Esophagus squamous epithelium (tissue), 4 donors: ENCODE measurements around the gene GTF3C6.

Source experiments
- POLR2A ChIP-seq, 4 donors: fragments of 450-650 bp; IDR thresholded peaks; one replicate each; pipeline ENCODE4 v1.6.1; 2017; ENCODE audit warnings: antibody characterized with exemption in 4 of 4, mild to moderate bottlenecking in 4 of 4, moderate library complexity in 3 of 4
- TF ChIP-seq, protein P1 (sequence below), 6 experiments: fragments of 450-650 bp in 4 of 6; fragments of 200-600 bp in 2 of 6; sonication (generic) in 2 of 6; IDR thresholded peaks; one replicate each; pipeline ENCODE4 v1.5.1; 2016 to 2019; ENCODE audit warnings: antibody characterized with exemption in 6 of 6, mild to moderate bottlenecking in 4 of 6, moderate library complexity in 4 of 6

GRCh38 chr6:111012143-111012452, 53.6 kb downstream of the GTF3C6 start:
- TF ChIP-seq, protein P1, sequence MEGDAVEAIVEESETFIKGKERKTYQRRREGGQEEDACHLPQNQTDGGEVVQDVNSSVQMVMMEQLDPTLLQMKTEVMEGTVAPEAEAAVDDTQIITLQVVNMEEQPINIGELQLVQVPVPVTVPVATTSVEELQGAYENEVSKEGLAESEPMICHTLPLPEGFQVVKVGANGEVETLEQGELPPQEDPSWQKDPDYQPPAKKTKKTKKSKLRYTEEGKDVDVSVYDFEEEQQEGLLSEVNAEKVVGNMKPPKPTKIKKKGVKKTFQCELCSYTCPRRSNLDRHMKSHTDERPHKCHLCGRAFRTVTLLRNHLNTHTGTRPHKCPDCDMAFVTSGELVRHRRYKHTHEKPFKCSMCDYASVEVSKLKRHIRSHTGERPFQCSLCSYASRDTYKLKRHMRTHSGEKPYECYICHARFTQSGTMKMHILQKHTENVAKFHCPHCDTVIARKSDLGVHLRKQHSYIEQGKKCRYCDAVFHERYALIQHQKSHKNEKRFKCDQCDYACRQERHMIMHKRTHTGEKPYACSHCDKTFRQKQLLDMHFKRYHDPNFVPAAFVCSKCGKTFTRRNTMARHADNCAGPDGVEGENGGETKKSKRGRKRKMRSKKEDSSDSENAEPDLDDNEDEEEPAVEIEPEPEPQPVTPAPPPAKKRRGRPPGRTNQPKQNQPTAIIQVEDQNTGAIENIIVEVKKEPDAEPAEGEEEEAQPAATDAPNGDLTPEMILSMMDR (IDR thresholded peaks at IDR 0.05), result no peak
- no peak for TF ChIP-seq POLR2A (IDR thresholded peaks at IDR 0.05)
